Measurements from ENCODE around the gene SLC25A18. TPM values are rescaled to one million over a fixed set of nuclear protein-coding genes. Genes with fewer than 3 reads are reported as not detected.

Gene SLC25A18
- total RNA-seq, 1 experiment from 2014 or later = 0.45 TPM

DNA sequence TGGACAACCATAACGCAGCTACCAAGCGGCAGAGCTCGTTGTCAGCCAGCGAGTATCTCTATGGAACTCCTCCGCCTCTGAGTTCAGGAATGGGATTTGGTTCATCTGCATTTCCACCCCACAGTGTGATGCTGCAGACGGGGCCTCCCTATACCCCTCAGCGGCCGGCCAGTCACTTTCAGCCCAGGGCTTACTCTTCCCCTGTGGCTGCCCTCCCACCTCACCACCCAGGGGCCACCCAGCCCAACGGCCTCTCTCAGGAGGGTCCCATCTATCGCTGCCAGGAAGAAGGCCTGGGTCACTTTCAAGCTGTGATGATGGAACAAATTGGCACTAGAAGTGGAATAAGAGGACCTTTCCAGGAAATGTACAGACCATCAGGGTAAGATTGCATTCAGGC is 14.1 kb upstream of the SLC25A18 start:
- CTCF ChIA-PET = interaction anchor here (0.6 kb wide), 1 partner anchor 9 kb away, joined by 4 read pairs; no protein-coding TSS in a partner anchor
- Histone ChIP-seq H3K4me3 (ENCODE audit: low read depth, low read length, poor library complexity, severe bottlenecking) (no peak overlapping the region), H3K27me3 (replicated peaks; ENCODE audit: insufficient read depth, low read depth, low read length, poor library complexity) (no peaks in the 10 kb centered on the region), H3K4me1 (ENCODE audit: insufficient read depth, low read length, poor library complexity, severe bottlenecking) (no peaks in the 10 kb centered on the region), H3K27ac (ENCODE audit: low read depth, low read length, poor library complexity, severe bottlenecking) (no peak overlapping the region), H3K36me3 (ENCODE audit: insufficient read depth, low read length, poor library complexity, severe bottlenecking) (no peaks in the 10 kb centered on the region), H3K9me3 (ENCODE audit: low read depth, low read length, poor library complexity, severe bottlenecking) (no peaks in the 10 kb centered on the region)
- BruUV-seq (replicated peaks) = no TSS peak
- DNase-seq (ENCODE audit: low spot score) = no peak
- intact Hi-C loops (cut with micrococcal nuclease; ENCODE audit: unreplicated experiment) = no loop called here
- TF ChIP-seq CTCF (conservative IDR thresholded peaks at IDR 0.05; ENCODE audit: low read depth, low read length) (no peak), EZH2 (IDR thresholded peaks at IDR 0.05; ENCODE audit: borderline replicate concordance, low read depth, low read length, poor library complexity, severe bottlenecking) (no peak)
- POLR2A ChIA-PET (ENCODE audit: low non-redundant PET) = interaction anchor here (0.6 kb wide), 1 partner anchor 67 kb away, joined by 6 read pairs; no protein-coding TSS in a partner anchor

DNA sequence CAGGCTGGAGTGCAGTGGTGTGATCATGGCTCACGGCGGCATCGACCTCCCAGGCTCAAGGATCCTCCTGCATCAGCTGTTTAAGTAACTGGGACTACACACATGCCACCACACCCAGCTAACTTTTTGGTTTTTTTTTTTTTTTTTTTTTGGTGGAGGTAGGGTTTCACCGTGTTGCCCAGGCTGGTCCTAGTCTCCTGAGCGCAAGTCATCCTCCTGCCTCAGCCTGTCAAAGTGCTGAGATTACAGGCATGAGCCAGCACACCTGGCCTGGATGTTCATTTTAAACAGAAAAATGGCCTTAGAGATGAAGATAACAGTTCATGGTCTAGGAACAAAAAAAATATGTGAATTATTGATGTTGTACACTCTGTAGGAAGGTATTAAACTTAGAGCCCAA is 13.6 kb upstream of the SLC25A18 start:
- no peaks in the 10 kb centered on the region for H3K27me3 ChIP-seq (replicated peaks; ENCODE audit: insufficient read depth, low read depth, low read length, poor library complexity)
- TF ChIP-seq EZH2 (IDR thresholded peaks at IDR 0.05; ENCODE audit: borderline replicate concordance, low read depth, low read length, poor library complexity, severe bottlenecking) = no peak
- TF ChIP-seq CTCF (conservative IDR thresholded peaks at IDR 0.05; ENCODE audit: low read depth, low read length) = no peak
- BruUV-seq (replicated peaks) = no TSS peak
- H3K36me3 ChIP-seq (ENCODE audit: insufficient read depth, low read length, poor library complexity, severe bottlenecking) = no peaks in the 10 kb centered on the region
- intact Hi-C loops (cut with micrococcal nuclease; ENCODE audit: unreplicated experiment) = loop anchor here (10.0 kb wide), 1 partner anchor 525 kb away; the partner anchor contains the start of gene PEX26
- ChIA-PET CTCF (interaction anchor here (0.6 kb wide), 1 partner anchor 9 kb away, joined by 4 read pairs; no protein-coding TSS in a partner anchor), POLR2A (ENCODE audit: low non-redundant PET) (no interaction called here)
- no peak for DNase-seq (ENCODE audit: low spot score)
- H3K9me3 ChIP-seq (ENCODE audit: low read depth, low read length, poor library complexity, severe bottlenecking) = no peaks in the 10 kb centered on the region
- no peak overlapping the region for H3K27ac ChIP-seq (ENCODE audit: low read depth, low read length, poor library complexity, severe bottlenecking)
- no peak overlapping the region for H3K4me3 ChIP-seq (ENCODE audit: low read depth, low read length, poor library complexity, severe bottlenecking)
- no peaks in the 10 kb centered on the region for H3K4me1 ChIP-seq (ENCODE audit: insufficient read depth, low read length, poor library complexity, severe bottlenecking)

DNA sequence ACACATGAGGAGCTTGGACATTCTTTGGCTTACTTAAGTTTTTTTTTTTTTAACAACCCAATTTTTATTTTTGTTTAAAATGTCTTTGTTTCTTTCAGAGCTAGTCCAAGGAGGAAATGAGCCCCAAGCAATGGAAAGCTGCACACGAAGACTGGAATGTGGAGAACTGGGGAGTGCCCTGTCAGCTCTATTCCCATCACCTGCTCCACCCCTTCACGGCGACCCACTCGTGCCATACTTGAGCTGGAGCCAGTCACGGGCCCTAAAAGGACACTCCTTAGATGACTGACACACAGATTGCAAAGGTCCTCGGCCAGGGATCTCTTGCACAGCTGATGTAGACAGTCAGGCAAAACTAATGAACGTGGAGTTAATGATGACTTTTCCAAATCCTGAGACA is 10.6 kb upstream of the SLC25A18 start:
- CTCF ChIA-PET = no interaction called here
- no peak overlapping the region for H3K27ac ChIP-seq (ENCODE audit: low read depth, low read length, poor library complexity, severe bottlenecking)
- DNase-seq (ENCODE audit: low spot score) = no peak
- no peak overlapping the region for H3K4me3 ChIP-seq (ENCODE audit: low read depth, low read length, poor library complexity, severe bottlenecking)
- POLR2A ChIA-PET (ENCODE audit: low non-redundant PET) = no interaction called here
- no peaks in the 10 kb centered on the region for H3K27me3 ChIP-seq (replicated peaks; ENCODE audit: insufficient read depth, low read depth, low read length, poor library complexity)
- TF ChIP-seq CTCF (conservative IDR thresholded peaks at IDR 0.05; ENCODE audit: low read depth, low read length) (no peak), EZH2 (IDR thresholded peaks at IDR 0.05; ENCODE audit: borderline replicate concordance, low read depth, low read length, poor library complexity, severe bottlenecking) (no peak)
- no TSS peak for BruUV-seq (replicated peaks)
- H3K4me1 ChIP-seq (ENCODE audit: insufficient read depth, low read length, poor library complexity, severe bottlenecking) = no peaks in the 10 kb centered on the region
- intact Hi-C loops (cut with micrococcal nuclease; ENCODE audit: unreplicated experiment) = loop anchor here (10.0 kb wide), 1 partner anchor 522 kb away; the partner anchor contains the start of gene PEX26
- H3K9me3 ChIP-seq (ENCODE audit: low read depth, low read length, poor library complexity, severe bottlenecking) = no peaks in the 10 kb centered on the region
- H3K36me3 ChIP-seq (ENCODE audit: insufficient read depth, low read length, poor library complexity, severe bottlenecking) = no peaks in the 10 kb centered on the region
